Measurements from ENCODE around the gene FLT4.
"Not testable (repeated sequence)": the region's sequence is repeated elsewhere in the genome, so short reads cannot be mapped to it uniquely, and the experiment has no call there.

The FLT4 gene

DNA sequence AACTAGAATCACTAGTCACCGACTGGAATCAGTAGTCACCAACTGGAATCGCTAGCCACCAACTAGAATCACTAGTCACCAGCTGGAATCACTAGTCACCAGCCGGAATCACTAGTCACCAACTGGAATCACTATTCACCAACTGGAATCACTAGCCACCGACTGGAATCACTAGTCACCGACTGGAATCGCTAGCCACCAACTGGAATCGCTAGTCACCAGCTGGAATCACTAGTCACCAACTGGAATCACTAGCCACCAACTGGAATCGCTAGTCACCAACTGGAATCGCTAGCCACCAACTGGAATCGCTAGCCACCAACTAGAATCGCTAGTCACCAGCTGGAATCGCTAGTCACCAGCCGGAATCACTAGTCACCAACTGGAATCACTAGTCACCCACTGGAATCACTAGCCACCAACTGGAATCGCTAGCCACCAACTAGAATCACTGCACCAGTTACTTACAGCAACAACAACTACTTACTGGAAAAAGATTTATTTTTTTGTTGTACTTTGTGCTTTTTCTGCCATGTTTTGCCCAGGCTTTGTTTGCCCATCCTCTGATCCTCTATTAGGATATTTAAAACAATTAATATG is 25.7 kb upstream of the FLT4 start:
- no peak overlapping the region for H3K4me3 ChIP-seq (replicated peaks; ENCODE audit: low read depth, low read length)
- TF ChIP-seq, protein P1, sequence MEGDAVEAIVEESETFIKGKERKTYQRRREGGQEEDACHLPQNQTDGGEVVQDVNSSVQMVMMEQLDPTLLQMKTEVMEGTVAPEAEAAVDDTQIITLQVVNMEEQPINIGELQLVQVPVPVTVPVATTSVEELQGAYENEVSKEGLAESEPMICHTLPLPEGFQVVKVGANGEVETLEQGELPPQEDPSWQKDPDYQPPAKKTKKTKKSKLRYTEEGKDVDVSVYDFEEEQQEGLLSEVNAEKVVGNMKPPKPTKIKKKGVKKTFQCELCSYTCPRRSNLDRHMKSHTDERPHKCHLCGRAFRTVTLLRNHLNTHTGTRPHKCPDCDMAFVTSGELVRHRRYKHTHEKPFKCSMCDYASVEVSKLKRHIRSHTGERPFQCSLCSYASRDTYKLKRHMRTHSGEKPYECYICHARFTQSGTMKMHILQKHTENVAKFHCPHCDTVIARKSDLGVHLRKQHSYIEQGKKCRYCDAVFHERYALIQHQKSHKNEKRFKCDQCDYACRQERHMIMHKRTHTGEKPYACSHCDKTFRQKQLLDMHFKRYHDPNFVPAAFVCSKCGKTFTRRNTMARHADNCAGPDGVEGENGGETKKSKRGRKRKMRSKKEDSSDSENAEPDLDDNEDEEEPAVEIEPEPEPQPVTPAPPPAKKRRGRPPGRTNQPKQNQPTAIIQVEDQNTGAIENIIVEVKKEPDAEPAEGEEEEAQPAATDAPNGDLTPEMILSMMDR (IDR thresholded peaks at IDR 0.05; ENCODE audit: low read length, missing control alignments) = no peak
- DNase-seq (ENCODE audit: low read depth) = no peak

DNA sequence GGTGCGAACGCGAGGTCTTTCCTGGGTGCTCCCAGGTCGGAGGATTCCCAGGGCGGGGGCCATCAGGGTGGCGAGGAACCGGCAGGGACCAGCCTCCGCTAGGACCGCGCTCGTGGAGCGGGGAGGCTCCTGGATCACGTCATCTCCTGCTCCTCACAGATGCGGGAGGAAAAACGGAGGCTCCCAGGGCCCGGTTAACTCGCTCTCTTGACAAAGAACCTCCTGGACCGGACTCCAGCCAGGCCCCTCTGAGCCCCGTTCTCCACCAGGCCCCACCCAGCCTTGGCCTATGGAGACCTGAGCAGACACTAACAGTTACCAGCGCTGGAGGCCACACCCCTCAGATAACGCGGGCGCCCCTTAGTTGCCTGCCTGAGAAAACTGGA is 24.7 kb upstream of the FLT4 start:
- DNase-seq (ENCODE audit: low read depth); H3K4me3 ChIP-seq (replicated peaks; ENCODE audit: low read depth, low read length): not testable (repeated sequence)

DNA sequence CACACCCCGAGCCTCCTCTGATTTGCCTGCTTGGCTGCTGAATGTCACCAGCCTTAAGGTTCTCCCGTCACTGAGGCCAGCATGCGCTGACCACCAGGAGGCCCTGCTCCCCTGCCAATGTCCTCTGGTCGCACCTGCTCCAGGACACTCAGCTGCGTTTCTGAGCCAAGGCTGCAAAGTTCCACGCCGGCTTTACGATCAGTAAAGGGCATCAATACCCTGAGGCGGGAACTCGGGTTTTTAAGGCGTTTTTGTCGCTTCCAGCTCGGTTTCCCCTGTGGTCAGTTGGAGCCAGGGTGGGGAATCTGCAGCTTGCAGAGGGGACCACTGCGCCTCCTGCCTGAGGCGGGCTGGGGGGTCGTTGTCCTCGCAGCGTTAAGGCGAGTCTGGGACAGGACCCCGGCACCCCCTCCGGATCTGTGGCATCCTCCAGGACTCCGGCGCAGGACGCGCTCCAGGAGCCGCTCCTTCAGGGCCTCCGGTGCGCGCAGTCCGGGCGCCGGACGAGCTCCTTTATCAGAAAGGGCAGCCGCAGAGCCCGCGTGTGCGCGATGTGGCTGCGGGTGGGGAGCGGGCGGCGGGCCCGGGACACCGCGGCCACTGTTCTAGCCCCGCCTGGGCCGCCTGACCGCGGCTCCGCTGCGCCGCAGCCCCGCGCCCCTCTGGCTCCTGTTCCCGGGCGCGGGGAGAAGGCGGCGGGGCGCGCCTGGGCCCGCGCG is 24.1 kb upstream of the FLT4 start:
- TF ChIP-seq, protein P1 (IDR thresholded peaks at IDR 0.05; ENCODE audit: low read length, missing control alignments) = no peak
- no peak overlapping the region for H3K4me3 ChIP-seq (replicated peaks; ENCODE audit: low read depth, low read length)
- DNase-seq (ENCODE audit: low read depth) = no peak

DNA sequence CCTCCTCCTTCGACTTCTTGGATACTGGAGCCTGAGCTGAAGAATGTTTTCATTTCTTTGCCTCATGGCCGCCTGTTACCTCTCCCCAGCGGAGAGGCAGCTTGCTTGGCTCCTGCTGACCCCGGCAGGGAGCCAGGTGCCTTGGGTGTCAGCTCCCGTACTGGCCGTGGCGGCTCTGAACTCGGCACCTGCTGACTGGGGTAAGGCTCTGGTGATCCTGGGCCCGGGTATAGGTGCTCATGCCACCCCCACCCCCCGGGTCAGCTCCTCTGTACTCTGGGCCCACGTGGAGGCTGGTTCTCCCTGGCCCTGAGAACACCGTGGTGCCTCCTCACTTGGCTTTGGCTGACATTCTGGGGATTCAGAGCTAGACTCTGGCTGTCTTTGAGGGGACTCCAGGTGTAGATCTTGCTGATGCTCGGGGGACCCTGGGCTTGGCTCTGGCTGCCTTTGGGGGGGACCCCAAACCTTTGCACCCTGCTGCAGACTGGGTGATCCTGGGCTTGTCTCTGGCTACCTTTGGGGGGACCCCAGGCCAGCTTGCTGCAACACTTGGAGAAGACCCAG is 22.6 kb upstream of the FLT4 start:
- not testable (repeated sequence) for H3K4me3 ChIP-seq (replicated peaks; ENCODE audit: low read depth, low read length); DNase-seq (ENCODE audit: low read depth)

DNA sequence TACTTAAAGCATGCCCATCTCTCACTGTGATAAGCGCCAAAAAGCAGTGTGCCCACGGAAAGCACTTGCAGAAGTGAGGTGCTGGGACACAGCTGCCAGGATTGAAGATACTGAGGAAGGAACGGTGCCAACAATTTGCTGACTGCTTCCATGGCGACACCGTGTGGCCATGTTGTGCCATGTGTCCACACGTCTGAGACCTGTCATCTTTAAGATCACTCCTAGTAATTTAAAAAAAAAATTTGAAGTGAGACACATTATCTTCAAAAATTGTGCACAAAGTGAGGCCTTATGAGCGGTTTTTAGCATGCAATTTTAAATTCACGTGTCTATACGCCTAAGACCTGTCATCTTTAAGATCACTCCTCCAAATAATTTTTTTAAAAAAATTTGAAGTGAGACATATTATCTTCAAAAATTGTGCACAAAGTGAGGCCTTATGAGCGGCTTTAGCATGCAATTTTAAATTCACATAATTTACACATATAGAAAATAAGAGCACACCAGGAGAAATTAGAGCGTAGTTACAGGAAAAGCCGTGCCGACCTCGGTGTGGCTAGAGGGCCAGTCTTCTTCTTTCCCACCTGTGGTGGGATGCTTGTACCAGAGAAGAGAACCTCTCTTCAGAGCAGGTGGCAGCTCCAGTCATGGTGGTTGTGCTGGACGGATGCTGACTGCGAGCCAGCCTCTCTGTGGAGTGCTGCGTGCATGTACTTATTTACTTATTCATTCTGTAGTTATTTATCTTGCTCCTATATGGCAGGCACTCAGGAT is 21.4 kb upstream of the FLT4 start:
- TF ChIP-seq, protein P1 (IDR thresholded peaks at IDR 0.05; ENCODE audit: low read length, missing control alignments) = peak; percentile 59
- DNase-seq (ENCODE audit: low read depth) = peak; percentile 55
- no peak overlapping the region for H3K4me3 ChIP-seq (replicated peaks; ENCODE audit: low read depth, low read length)

DNA sequence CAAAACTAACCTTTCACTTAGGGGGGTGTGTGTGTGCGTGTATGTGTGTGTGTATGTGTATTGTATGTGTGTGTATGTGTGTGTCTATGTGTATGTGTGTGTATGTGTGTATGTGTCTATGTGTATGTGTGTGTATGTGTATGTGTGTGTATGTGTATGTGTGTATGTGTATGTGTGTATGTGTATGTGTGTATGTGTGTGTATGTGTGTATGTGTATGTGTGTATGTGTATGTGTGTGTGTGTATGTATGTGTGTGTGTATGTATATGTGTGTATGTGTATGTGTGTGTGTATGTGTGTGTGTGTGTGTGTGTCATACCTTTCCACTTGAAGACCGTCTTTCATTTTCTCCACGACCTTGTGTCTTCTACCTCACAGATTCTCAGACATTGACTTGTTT is 20.8 kb upstream of the FLT4 start:
- TF ChIP-seq, protein P1 (IDR thresholded peaks at IDR 0.05; ENCODE audit: low read length, missing control alignments) = no peak
- no peak for DNase-seq (ENCODE audit: low read depth)
- H3K4me3 ChIP-seq (replicated peaks; ENCODE audit: low read depth, low read length) = no peak overlapping the region

DNA sequence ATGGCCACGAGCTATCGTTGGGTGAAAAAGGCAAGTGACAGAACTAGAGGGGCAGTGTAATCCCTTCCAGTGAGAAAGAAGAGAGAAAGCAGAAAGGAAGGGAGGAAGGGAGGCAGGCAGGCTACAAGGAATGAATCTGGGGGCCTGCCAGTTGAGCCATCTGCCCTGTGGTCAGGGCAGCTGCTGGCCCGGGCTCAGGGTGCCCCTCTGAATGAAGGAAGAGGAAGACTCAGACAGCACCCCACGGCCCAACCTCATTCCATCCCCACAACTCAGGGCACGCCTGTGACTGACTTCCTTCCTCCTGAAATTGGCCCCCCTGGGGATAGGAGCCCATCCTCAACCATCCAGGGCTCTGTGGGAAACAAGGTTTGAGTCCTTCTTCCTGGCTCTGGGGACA is 20.3 kb upstream of the FLT4 start:
- no peak for DNase-seq (ENCODE audit: low read depth)
- no peak overlapping the region for H3K4me3 ChIP-seq (replicated peaks; ENCODE audit: low read depth, low read length)
- TF ChIP-seq, protein P1 (IDR thresholded peaks at IDR 0.05; ENCODE audit: low read length, missing control alignments) = no peak

Measured in fibroblast of pulmonary artery (primary cell).